Dermis blood vessel endothelial cell (primary cell): ENCODE measurements around the gene MDFIC. TPM values are rescaled to one million over a fixed set of nuclear protein-coding genes. Genes with fewer than 3 reads are reported as not detected.
"Not testable (repeated sequence)": the region's sequence is repeated elsewhere in the genome, so short reads cannot be mapped to it uniquely, and the experiment has no call there.

Experiments
- DNase-seq: peaks from one replicate; pipeline ENCODE4 v3.0.0; 2010
- total RNA-seq: library from RNA; depleted of rRNA; stranded (reverse); fragments of >200 nt; gene quantifications from 2 replicates; pipeline ENCODE4 v1.2.3, GENCODE V29; 2014

The MDFIC gene
- 69.1 and 78.2 TPM in 2 replicates for total RNA-seq

GRCh38 chr7:114922026-114922651, at the start of gene MDFIC:
TSS of gene MDFIC (plus strand) at chr7:114922094. CDS start at chr7:114923034, 940 bp downstream.
- peak; percentile 56 for DNase-seq

GRCh38 chr7:114874170-114874569, 47.7 kb upstream of the MDFIC start:
- peak; percentile 62 for DNase-seq

- peak; percentile 32 for DNase-seq
Observed at GRCh38 chr7:114875186-114875585, 46.7 kb upstream of the MDFIC start.

GRCh38 chr7:114879554-114879953, 42.3 kb upstream of the MDFIC start:
- no peak for DNase-seq

GRCh38 chr7:114885836-114886235, 36.1 kb upstream of the MDFIC start:
- DNase-seq: no peak

GRCh38 chr7:114886241-114886640, 35.7 kb upstream of the MDFIC start:
- DNase-seq: no peak

- DNase-seq: not testable (repeated sequence)
Observed at GRCh38 chr7:114889116-114889515, 32.8 kb upstream of the MDFIC start.

- peak; percentile 86 for DNase-seq
Observed at GRCh38 chr7:114889646-114890285, 32.1 kb upstream of the MDFIC start.

- DNase-seq: no peak
Observed at GRCh38 chr7:114890561-114890960, 31.3 kb upstream of the MDFIC start.

- DNase-seq: no peak
Observed at GRCh38 chr7:114900127-114900526, 21.8 kb upstream of the MDFIC start.

- no peak for DNase-seq
Observed at GRCh38 chr7:114901771-114902170, 20.1 kb upstream of the MDFIC start.

- DNase-seq: no peak
Observed at GRCh38 chr7:114903131-114903530, 18.8 kb upstream of the MDFIC start.

- no peak for DNase-seq
Observed at GRCh38 chr7:114910787-114911186, 11.1 kb upstream of the MDFIC start.

GRCh38 chr7:114911411-114911810, 10.5 kb upstream of the MDFIC start:
- DNase-seq: no peak

GRCh38 chr7:114916261-114916892, 5.5 kb upstream of the MDFIC start:
- no peak for DNase-seq

- DNase-seq: no peak
Observed at GRCh38 chr7:114917211-114917839, 4.6 kb upstream of the MDFIC start.

GRCh38 chr7:114919587-114919986, 2.3 kb upstream of the MDFIC start:
- DNase-seq: no peak

GRCh38 chr7:114921631-114922025, 266 bp upstream of the MDFIC start:
- DNase-seq: peak; percentile 56

- DNase-seq: peak; percentile 74
Observed at GRCh38 chr7:114922652-114923402, 933 bp downstream of the MDFIC start.

- no peak for DNase-seq
Observed at GRCh38 chr7:114923403-114923713, 1.5 kb downstream of the MDFIC start.

- no peak for DNase-seq
Observed at GRCh38 chr7:114924038-114924712, 2.3 kb downstream of the MDFIC start.

- no peak for DNase-seq
Observed at GRCh38 chr7:114925434-114925833, 3.5 kb downstream of the MDFIC start.
